ENCODE measurements around the gene SKP1. TPM values are rescaled to one million over a fixed set of nuclear protein-coding genes. Genes with fewer than 3 reads are reported as not detected.

SKP1 gene
- total and polyA plus RNA-seq, 7 donors, result 193 to 938 (median 320) TPM

DNA sequence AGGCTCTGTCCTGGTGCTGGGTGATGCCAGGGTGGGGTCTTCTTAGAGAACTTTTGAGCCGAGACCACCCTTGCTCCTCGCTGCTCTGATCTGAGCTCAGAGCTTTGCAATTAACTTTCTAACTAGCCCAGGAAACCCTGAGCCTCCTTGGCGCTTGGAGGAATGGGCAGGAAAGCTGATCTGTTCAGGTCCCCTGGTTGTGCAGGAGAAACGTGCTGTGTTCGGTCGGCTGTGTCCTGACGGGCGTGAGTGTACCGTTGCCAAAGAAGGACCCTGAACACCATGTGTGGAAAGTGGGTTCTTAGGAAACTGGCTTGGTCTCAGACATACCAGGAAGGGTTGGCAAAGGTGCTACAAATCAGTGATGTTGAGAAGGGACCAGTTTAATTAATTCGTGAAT is 60.5 kb downstream of the SKP1 start:
- Histone ChIP-seq H3K27me3 (peaks cover 9 to 28% (median 12%) of the 10 kb centered on the region in 3 donors), H3K9me3 (no peaks in the 10 kb centered on the region), H3K4me1 (peaks cover 0 to 21% (median 15%) of the 10 kb centered on the region in 4 donors), H3K36me3 (no peaks in the 10 kb centered on the region), H3K27ac (no peak overlapping the region), H3K4me3 (no peak overlapping the region)
- no peak for DNase-seq
- intact Hi-C loops (cut with DNase I), result no loop called here
- TF ChIP-seq, protein P1, sequence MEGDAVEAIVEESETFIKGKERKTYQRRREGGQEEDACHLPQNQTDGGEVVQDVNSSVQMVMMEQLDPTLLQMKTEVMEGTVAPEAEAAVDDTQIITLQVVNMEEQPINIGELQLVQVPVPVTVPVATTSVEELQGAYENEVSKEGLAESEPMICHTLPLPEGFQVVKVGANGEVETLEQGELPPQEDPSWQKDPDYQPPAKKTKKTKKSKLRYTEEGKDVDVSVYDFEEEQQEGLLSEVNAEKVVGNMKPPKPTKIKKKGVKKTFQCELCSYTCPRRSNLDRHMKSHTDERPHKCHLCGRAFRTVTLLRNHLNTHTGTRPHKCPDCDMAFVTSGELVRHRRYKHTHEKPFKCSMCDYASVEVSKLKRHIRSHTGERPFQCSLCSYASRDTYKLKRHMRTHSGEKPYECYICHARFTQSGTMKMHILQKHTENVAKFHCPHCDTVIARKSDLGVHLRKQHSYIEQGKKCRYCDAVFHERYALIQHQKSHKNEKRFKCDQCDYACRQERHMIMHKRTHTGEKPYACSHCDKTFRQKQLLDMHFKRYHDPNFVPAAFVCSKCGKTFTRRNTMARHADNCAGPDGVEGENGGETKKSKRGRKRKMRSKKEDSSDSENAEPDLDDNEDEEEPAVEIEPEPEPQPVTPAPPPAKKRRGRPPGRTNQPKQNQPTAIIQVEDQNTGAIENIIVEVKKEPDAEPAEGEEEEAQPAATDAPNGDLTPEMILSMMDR (IDR thresholded peaks at IDR 0.05), result no peak
- TF ChIP-seq POLR2A (IDR thresholded peaks at IDR 0.05) (no peak), POLR2AphosphoS5 (IDR thresholded peaks at IDR 0.05) (no peak), EP300 (IDR thresholded peaks at IDR 0.05) (no peak)
- WGBS, 2 donors, result 79 to 94% methylated on average over 10 of the region's 10 CpGs

DNA sequence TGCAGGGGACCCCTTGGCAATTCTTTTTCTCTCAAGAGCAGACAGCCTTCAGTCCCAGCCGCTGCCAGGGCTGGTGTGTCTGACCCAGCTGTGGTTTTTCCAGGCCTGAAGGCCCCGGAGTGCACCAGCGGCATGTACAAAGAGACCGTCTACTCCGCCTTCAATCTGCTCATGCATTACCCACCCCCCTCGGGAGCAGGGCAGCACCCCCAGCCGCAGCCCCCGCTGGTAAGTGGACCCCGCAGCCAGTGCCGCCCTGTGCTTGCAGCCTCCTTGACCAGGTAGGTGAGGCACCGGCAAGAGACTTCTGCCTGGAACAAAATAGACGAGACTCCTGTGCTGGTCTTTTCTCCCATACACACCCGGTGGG is 61.0 kb downstream of the SKP1 start:
- no peaks in the 10 kb centered on the region for H3K9me3 ChIP-seq
- peaks cover 0 to 21% (median 15%) of the 10 kb centered on the region in 4 donors for H3K4me1 ChIP-seq
- peak overlapping the region in 2 of 4 donors; percentile 49 to 53 for H3K4me3 ChIP-seq
- DNase-seq, result no peak
- no peak for TF ChIP-seq EP300 (IDR thresholded peaks at IDR 0.05)
- no peak for TF ChIP-seq POLR2A (IDR thresholded peaks at IDR 0.05)
- TF ChIP-seq, protein P1 (IDR thresholded peaks at IDR 0.05), result no peak
- no peak for TF ChIP-seq POLR2AphosphoS5 (IDR thresholded peaks at IDR 0.05)
- H3K27me3 ChIP-seq, result peaks cover 9 to 33% (median 12%) of the 10 kb centered on the region in 3 donors
- WGBS, 2 donors, result 52 to 66% methylated on average over 13 of the region's 13 CpGs
- no peaks in the 10 kb centered on the region for H3K36me3 ChIP-seq
- intact Hi-C loops (cut with DNase I), result no loop called here
- no peak overlapping the region for H3K27ac ChIP-seq

DNA sequence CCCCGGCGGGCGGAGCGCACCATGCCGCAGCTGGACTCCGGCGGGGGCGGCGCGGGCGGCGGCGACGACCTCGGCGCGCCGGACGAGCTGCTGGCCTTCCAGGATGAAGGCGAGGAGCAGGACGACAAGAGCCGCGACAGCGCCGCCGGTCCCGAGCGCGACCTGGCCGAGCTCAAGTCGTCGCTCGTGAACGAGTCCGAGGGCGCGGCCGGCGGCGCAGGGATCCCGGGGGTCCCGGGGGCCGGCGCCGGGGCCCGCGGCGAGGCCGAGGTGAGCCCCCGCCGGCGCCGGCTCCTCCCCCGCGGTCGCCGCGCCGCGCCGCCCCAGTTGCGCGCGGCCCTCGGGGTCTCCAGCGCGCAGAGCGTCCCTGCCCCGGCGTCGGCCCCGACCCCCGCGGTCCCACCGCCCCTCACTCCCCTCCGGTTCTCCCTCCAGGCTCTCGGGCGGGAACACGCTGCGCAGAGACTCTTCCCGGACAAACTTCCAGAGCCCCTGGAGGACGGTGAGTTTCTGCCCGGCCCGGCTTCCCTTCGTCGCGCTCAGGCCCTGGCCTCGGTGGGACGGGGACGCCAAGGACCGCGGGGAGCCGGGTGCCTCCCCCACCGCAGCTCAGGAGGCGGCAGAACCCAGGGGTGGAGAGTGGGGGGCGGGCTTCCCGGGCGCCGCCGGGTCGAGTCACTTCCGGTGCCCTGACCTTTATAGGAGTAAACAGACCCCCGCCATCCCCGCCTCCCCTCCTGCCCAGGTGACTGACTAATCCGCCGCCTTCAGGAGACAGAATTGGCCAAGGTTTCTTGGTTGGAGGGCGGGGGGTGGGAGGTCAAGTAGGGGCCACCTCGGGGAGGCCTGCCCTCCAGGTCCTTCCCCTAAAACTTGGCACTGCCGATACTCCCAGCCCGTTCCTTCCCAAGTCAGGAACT is 61.6 kb downstream of the SKP1 start:
- intact Hi-C loops (cut with DNase I), result no loop called here
- 1 to 2% methylated on average over 110 of the region's 110 CpGs for WGBS, 2 donors
- TF ChIP-seq POLR2AphosphoS5 (IDR thresholded peaks at IDR 0.05) (no peak), EP300 (IDR thresholded peaks at IDR 0.05) (no peak), POLR2A (IDR thresholded peaks at IDR 0.05) (no peak)
- TF ChIP-seq, protein P1 (IDR thresholded peaks at IDR 0.05), result no peak
- peak overlapping the region; percentile 16 to 53 (median 46) for H3K4me3 ChIP-seq
- DNase-seq, result no peak
- peaks cover 0 to 21% (median 15%) of the 10 kb centered on the region in 4 donors for H3K4me1 ChIP-seq
- no peaks in the 10 kb centered on the region for H3K36me3 ChIP-seq
- no peaks in the 10 kb centered on the region for H3K9me3 ChIP-seq
- peaks cover 9 to 39% (median 12%) of the 10 kb centered on the region in 3 donors for H3K27me3 ChIP-seq
- peak overlapping the region in 3 of 4 donors; percentile 30 to 44 (median 43) for H3K27ac ChIP-seq

DNA sequence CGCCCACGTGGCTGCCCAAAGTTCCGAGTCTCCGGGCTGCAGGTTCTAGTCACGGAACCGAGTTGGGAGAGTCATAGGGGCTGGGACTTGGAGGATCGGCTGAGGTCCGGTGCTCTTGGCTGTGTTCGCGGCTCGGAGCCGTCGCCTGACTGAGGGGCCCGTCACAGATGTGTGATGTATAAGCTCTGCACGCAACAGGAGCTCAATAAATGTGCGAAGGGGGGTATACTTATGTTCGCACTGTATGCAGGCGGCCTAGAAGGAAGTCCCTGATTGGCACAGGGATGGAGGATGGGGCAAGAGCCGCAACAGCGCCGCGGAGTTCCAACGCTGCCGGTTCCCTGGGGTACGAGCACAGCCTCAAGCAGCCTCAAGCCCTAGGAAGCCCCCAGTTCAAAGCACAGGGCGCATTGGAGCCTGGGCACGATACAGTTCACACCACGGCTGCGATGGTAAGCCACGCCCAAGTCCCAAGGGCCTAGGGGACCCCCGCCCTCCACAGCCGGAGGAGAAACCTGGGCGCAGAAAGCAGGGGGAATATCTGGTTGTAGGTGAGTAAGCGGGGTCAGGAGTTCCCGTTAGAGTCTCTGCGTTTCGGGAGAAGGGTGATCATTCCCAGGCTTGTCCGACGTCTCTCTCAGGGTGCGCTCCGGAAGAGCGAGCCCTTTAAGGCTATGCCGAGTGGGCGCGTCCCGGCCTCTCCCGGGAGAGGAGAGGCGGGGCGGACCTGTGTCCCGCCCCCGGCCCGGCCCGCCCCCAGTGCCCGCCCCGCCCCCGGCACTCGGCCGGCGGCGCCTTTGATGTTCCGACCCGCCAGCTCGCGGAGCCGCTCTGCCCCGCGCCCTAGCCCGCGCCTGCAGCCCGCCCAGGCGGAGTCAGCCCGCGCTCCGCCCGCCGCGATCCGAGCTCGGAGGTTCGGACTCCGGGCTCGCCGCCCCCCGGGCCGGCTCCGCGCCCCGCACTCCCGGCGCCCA is 62.6 kb downstream of the SKP1 start, which contains the start of gene TCF7:
TSS of gene TCF7 (plus strand) at position 780 of the 974 bp plus-strand sequence. CDS start 226 bp downstream, outside the sequence.
- H3K27me3 ChIP-seq, result peaks cover 9 to 44% (median 12%) of the 10 kb centered on the region in 3 donors
- H3K27ac ChIP-seq, result peak within 1 kb of the TSS; percentile 30 to 44 (median 40)
- TF ChIP-seq, protein P1 (IDR thresholded peaks at IDR 0.05), result no peak
- TF ChIP-seq EP300 (IDR thresholded peaks at IDR 0.05), result no peak
- TF ChIP-seq POLR2AphosphoS5 (IDR thresholded peaks at IDR 0.05), result peak in 3 of 4 donors; percentile 26 to 58 (median 51)
- no peak for TF ChIP-seq POLR2A (IDR thresholded peaks at IDR 0.05)
- H3K4me1 ChIP-seq, result peaks cover 0 to 21% (median 15%) of the 10 kb centered on the region in 4 donors
- 1% methylated on average over 90 of the region's 90 CpGs for WGBS, 2 donors
- H3K4me3 ChIP-seq, result peak within 1 kb of the TSS; percentile 38 to 53 (median 46)
- no peaks in the 10 kb centered on the region for H3K9me3 ChIP-seq
- peak; percentile 86 for DNase-seq
- intact Hi-C loops (cut with DNase I), result no loop called here
- H3K36me3 ChIP-seq, result no peaks in the 10 kb centered on the region
